PC-9 (cell line): Measurements from ENCODE around the gene RGSL1. TPM values are rescaled to one million over a fixed set of nuclear protein-coding genes. Genes with fewer than 3 reads are reported as not detected.

Source experiments
- BruUV-seq: library from RNA; stranded (reverse); fragments of 400-500 nt; replicated peaks from 2 replicates; lab custom pipeline; 2021; lab: Mats Ljungman, UMichigan
- CTCF ChIA-PET: fragments of 300-600 bp; sonication (Branson Sonifier 250); formaldehyde crosslinking; loops from one replicate; lab custom pipeline; 2022; ENCODE audit warnings: antibody characterized with exemption; lab: Charles Lee
- POLR2A ChIA-PET: fragments of 300-600 bp; sonication (Branson Sonifier 250); formaldehyde crosslinking; loops from one replicate; lab custom pipeline; 2022; ENCODE audit warnings: antibody characterized with exemption; ENCODE audit not compliant: unreplicated experiment; lab: Charles Lee
- DNase-seq, 2 experiments: peaks; one replicate each; pipeline versions ENCODE4 v3.0.0 to v3.0.0-alpha.2; 2015 to 2022; ENCODE audit warnings: mixed read lengths in 1 of 2
- H2AFZ ChIP-seq: fragments of 200-600 bp; sonication (generic); 2 replicates; pipeline ENCODE4 v1.8.1; 2017; ENCODE audit warnings: antibody characterized with exemption
- H3F3A ChIP-seq: fragments of 200-600 bp; sonication (generic); 2 replicates; pipeline ENCODE4 v1.8.1; 2017; ENCODE audit warnings: antibody characterized with exemption, mild to moderate bottlenecking, low read depth; ENCODE audit not compliant: insufficient read depth
- H3K27ac ChIP-seq: fragments of 200-600 bp; sonication (generic); 2 replicates; pipeline ENCODE4 v1.6.1; 2016; ENCODE audit warnings: mixed run types
- H3K27me3 ChIP-seq: fragments of 200-600 bp; sonication (generic); 2 replicates; pipeline ENCODE4 v1.6.1; 2016; ENCODE audit warnings: low read depth, mixed run types; ENCODE audit not compliant: insufficient read depth
- H3K36me3 ChIP-seq: fragments of 200-600 bp; sonication (generic); 2 replicates; pipeline ENCODE4 v1.6.1; 2016; ENCODE audit warnings: low read depth, mixed run types
- H3K4me1 ChIP-seq: fragments of 200-600 bp; sonication (generic); replicated peaks from 2 replicates; pipeline ENCODE4 v1.6.1; 2016; ENCODE audit warnings: mixed run types; ENCODE audit not compliant: insufficient read depth
- H3K4me2 ChIP-seq: fragments of 200-600 bp; sonication (generic); 2 replicates; pipeline ENCODE4 v1.6.1; 2017; ENCODE audit warnings: mixed run types
- H3K4me3 ChIP-seq: fragments of 200-600 bp; sonication (generic); 2 replicates; pipeline ENCODE4 v1.6.1; 2016; ENCODE audit warnings: mixed run types
- H3K79me2 ChIP-seq: fragments of 200-600 bp; sonication (generic); 2 replicates; pipeline ENCODE4 v1.6.1; 2017; ENCODE audit warnings: low read depth, mixed run types
- H3K9me2 ChIP-seq: fragments of 200-600 bp; sonication (generic); 2 replicates; pipeline ENCODE4 v1.8.1; 2017; ENCODE audit warnings: mild to moderate bottlenecking; ENCODE audit not compliant: insufficient read depth
- H3K9me3 ChIP-seq: fragments of 200-600 bp; sonication (generic); 2 replicates; pipeline ENCODE4 v1.8.1; 2016; ENCODE audit warnings: low read depth; ENCODE audit not compliant: insufficient read depth
- H4K20me1 ChIP-seq: fragments of 200-600 bp; sonication (generic); 2 replicates; pipeline ENCODE4 v1.8.1; 2017; ENCODE audit not compliant: insufficient read depth
- EZH2 ChIP-seq: fragments of 200-600 bp; sonication (generic); IDR thresholded peaks from 2 replicates; pipeline ENCODE4 v1.8.0; 2017; ENCODE audit warnings: antibody characterized with exemption, low read depth
- intact Hi-C: fragments of 100-400 bp; cut with micrococcal nuclease; formaldehyde crosslinking; loops from one replicate; pipeline ENCODE4 v1.10.0; 2022; ENCODE audit not compliant: unreplicated experiment
- total RNA-seq: library from RNA; stranded (reverse); gene quantifications from 2 replicates; pipeline ENCODE4 v1.2.3, GENCODE V29; 2021
- TF ChIP-seq, protein P1 (sequence below): fragments of 200-600 bp; sonication (generic); conservative IDR thresholded peaks from 2 replicates; pipeline ENCODE4 v1.6.1; 2017; ENCODE audit warnings: mixed run types, antibody characterized with exemption, mild to moderate bottlenecking, moderate library complexity

RGSL1 gene
- total RNA-seq, 1 experiment from 2014 or later, result not detected

DNA sequence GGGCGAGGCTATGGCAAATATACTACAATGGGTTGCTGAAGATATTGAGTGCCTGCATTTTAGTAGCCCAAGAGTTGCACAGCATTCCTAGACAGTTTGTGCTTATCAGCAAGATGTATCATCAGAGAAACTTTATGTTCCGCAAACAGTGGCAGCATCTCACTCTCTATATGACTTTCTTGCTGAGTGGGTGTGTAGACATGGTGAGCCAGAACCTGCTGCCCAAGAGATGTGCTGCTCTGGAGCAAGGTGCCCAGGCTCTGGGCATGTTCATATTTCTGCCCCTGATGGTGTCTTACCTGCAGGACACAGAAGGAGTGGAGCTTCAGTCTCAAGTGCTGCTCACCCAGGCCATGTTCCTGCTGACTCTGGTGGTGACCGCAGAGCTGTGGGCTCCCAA is 8.2 kb upstream of the RGSL1 start:
- H3K4me3 ChIP-seq, result no peak overlapping the region
- peaks cover 6% of the 10 kb centered on the region; the same call in 1 of the 2 replicates for H3K27me3 ChIP-seq
- H3K4me1 ChIP-seq, result no peaks in the 10 kb centered on the region; the same call in 1 of the 2 replicates
- H3K36me3 ChIP-seq, result no peaks in the 10 kb centered on the region
- no peaks in the 10 kb centered on the region for H3K79me2 ChIP-seq
- no peak overlapping the region for H2AFZ ChIP-seq
- H3K9me2 ChIP-seq, result no peaks in the 10 kb centered on the region
- TF ChIP-seq, protein P1, sequence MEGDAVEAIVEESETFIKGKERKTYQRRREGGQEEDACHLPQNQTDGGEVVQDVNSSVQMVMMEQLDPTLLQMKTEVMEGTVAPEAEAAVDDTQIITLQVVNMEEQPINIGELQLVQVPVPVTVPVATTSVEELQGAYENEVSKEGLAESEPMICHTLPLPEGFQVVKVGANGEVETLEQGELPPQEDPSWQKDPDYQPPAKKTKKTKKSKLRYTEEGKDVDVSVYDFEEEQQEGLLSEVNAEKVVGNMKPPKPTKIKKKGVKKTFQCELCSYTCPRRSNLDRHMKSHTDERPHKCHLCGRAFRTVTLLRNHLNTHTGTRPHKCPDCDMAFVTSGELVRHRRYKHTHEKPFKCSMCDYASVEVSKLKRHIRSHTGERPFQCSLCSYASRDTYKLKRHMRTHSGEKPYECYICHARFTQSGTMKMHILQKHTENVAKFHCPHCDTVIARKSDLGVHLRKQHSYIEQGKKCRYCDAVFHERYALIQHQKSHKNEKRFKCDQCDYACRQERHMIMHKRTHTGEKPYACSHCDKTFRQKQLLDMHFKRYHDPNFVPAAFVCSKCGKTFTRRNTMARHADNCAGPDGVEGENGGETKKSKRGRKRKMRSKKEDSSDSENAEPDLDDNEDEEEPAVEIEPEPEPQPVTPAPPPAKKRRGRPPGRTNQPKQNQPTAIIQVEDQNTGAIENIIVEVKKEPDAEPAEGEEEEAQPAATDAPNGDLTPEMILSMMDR, result no peak
- TF ChIP-seq EZH2, result no peak
- intact Hi-C loops, result no loop called here
- H3K9me3 ChIP-seq, result no peaks in the 10 kb centered on the region
- no TSS peak for BruUV-seq
- H3K4me2 ChIP-seq, result no peak overlapping the region
- POLR2A ChIA-PET, result no interaction called here
- H4K20me1 ChIP-seq, result no peaks in the 10 kb centered on the region
- no peak overlapping the region for H3K27ac ChIP-seq
- no peak for DNase-seq
- no peaks in the 10 kb centered on the region for H3F3A ChIP-seq
- CTCF ChIA-PET, result no interaction called here

DNA sequence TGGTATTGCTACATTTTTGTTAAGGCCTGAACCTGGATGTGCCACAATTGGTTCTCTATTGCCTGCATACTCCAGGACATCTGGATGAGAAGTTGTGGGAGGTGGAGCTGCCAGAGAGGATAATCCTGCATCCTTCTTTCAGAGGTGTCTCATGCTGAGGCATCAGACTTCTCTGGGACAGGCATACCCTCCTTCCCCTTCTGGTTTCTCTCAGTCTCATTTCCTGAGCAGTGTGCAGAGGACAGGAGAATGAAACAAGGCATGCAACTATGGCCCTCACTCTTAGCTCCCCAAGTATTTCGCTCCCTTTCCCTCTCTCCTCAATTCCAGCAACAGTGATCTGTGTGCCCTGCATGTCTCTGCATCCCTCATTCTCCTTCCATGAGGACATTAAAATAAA is 7.6 kb upstream of the RGSL1 start:
- Histone ChIP-seq H3K27ac (no peak overlapping the region), H3K27me3 (peaks cover 6% of the 10 kb centered on the region; the same call in 1 of the 2 replicates), H3F3A (no peaks in the 10 kb centered on the region), H2AFZ (no peak overlapping the region), H3K9me3 (no peaks in the 10 kb centered on the region), H3K9me2 (no peaks in the 10 kb centered on the region), H3K4me1 (no peaks in the 10 kb centered on the region; the same call in 1 of the 2 replicates), H3K36me3 (no peaks in the 10 kb centered on the region), H3K4me3 (no peak overlapping the region), H3K4me2 (no peak overlapping the region), H4K20me1 (no peaks in the 10 kb centered on the region), H3K79me2 (no peaks in the 10 kb centered on the region)
- BruUV-seq, result no TSS peak
- intact Hi-C loops, result no loop called here
- TF ChIP-seq, protein P1, result no peak
- no peak for TF ChIP-seq EZH2
- DNase-seq, result no peak
- ChIA-PET CTCF (no interaction called here), POLR2A (no interaction called here)

DNA sequence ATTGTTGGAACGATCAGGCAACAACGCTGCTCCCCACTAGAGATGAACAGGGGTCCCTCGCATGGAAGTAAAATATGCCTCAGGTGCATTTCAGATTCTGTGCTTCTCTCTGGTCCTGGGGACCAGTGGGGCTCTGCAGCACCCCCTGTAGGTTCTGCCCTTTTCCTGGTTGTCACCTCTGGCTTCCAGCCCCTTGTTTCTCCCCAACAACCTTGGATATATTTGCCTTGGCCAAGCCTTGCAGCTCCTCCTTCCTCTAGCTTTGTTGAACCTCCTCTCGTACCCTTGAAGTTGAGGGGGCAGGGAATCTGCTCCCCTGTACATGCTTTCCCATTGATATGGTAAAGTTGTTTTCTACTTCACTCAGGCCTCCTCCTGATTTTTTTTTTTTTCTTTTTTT is 5.4 kb upstream of the RGSL1 start:
- BruUV-seq, result no TSS peak
- TF ChIP-seq, protein P1, result no peak
- no peak for TF ChIP-seq EZH2
- H3K4me1 ChIP-seq, result no peaks in the 10 kb centered on the region; the same call in 1 of the 2 replicates
- H3K4me3 ChIP-seq, result no peak overlapping the region
- no peaks in the 10 kb centered on the region for H3F3A ChIP-seq
- no peaks in the 10 kb centered on the region for H4K20me1 ChIP-seq
- intact Hi-C loops, result no loop called here
- no peaks in the 10 kb centered on the region for H3K79me2 ChIP-seq
- ChIA-PET POLR2A (interaction anchor here (0.7 kb wide), 2 partner anchors 21 to 23 kb away, joined by 4 to 8 read pairs; no protein-coding TSS in a partner anchor), CTCF (no interaction called here)
- H2AFZ ChIP-seq, result no peak overlapping the region
- H3K27me3 ChIP-seq, result no peaks in the 10 kb centered on the region
- no peak overlapping the region for H3K4me2 ChIP-seq
- no peaks in the 10 kb centered on the region for H3K36me3 ChIP-seq
- no peaks in the 10 kb centered on the region for H3K9me2 ChIP-seq
- no peaks in the 10 kb centered on the region for H3K9me3 ChIP-seq
- H3K27ac ChIP-seq, result no peak overlapping the region
- no peak for DNase-seq
